Activated CD8-positive, alpha-beta memory T cell treated with anti-CD3 and anti-CD28 coated beads, Interleukin-2, amount 50 U/mL, for 4 hours (primary cell): ENCODE measurements around the gene FAM13C.
"Not testable (repeated sequence)": the region's sequence is repeated elsewhere in the genome, so short reads cannot be mapped to it uniquely, and the experiment has no call there.

Source experiments
- DNase-seq: peaks from one replicate; pipeline ENCODE4 v3.0.0-alpha.2; 2020

The FAM13C gene

GRCh38 chr10:59223597-59223996 lies 138.8 kb downstream of the FAM13C start:
- DNase-seq: not testable (repeated sequence)

- no peak for DNase-seq
Measured at GRCh38 chr10:59222788-59223187, 139.6 kb downstream of the FAM13C start.

GRCh38 chr10:59216178-59216869 lies 146.0 kb downstream of the FAM13C start:
- DNase-seq: no peak

- DNase-seq: no peak
Measured at GRCh38 chr10:59214160-59214559, 148.2 kb downstream of the FAM13C start.

- no peak for DNase-seq
Measured at GRCh38 chr10:59212301-59212798, 150.0 kb downstream of the FAM13C start.

- DNase-seq: no peak
Measured at GRCh38 chr10:59206204-59206720, 156.1 kb downstream of the FAM13C start.
